MM.1S (cell line): Measurements from ENCODE around the gene SH3RF3.
"Not testable (repeated sequence)": the region's sequence is repeated elsewhere in the genome, so short reads cannot be mapped to it uniquely, and the experiment has no call there.

Experiments
- DNase-seq: peaks from one replicate; pipeline ENCODE4 v3.0.0-alpha.2; 2015
- H2AFZ ChIP-seq: fragments of 300-600 bp; sonication (generic); 2 replicates; pipeline ENCODE4 v1.6.0; 2016; ENCODE audit warnings: antibody characterized with exemption, low read length
- H3F3A ChIP-seq: fragments of 300-600 bp; sonication (generic); 2 replicates; pipeline ENCODE4 v1.6.1; 2016; ENCODE audit warnings: mild to moderate bottlenecking, antibody characterized with exemption, low read length, moderate library complexity, mixed read lengths; ENCODE audit not compliant: insufficient read depth
- H3K27ac ChIP-seq: fragments of 300-600 bp; sonication (generic); 2 replicates; pipeline ENCODE4 v1.5.1; 2016; ENCODE audit warnings: mild to moderate bottlenecking, low read length
- H3K27me3 ChIP-seq: fragments of 300-600 bp; sonication (generic); replicated peaks from 2 replicates; pipeline ENCODE4 v1.6.0; 2016; ENCODE audit warnings: low read length; ENCODE audit not compliant: insufficient read depth
- H3K36me3 ChIP-seq: fragments of 300-600 bp; sonication (generic); replicated peaks from 2 replicates; pipeline ENCODE4 v1.6.1; 2016; ENCODE audit warnings: mild to moderate bottlenecking, low read length, mixed read lengths; ENCODE audit not compliant: insufficient read depth
- H3K4me1 ChIP-seq: fragments of 300-600 bp; sonication (generic); 2 replicates; pipeline ENCODE4 v1.6.1; 2016; ENCODE audit warnings: low read length, mixed read lengths
- H3K4me2 ChIP-seq: fragments of 300-600 bp; sonication (generic); 2 replicates; pipeline ENCODE4 v1.6.0; 2016; ENCODE audit warnings: low read depth, low read length
- H3K4me3 ChIP-seq: fragments of 300-600 bp; sonication (generic); 2 replicates; pipeline ENCODE4 v1.5.1; 2016; ENCODE audit warnings: low read length, mixed read lengths
- H3K79me2 ChIP-seq: fragments of 300-600 bp; sonication (generic); 2 replicates; pipeline ENCODE4 v1.6.1; 2016; ENCODE audit warnings: mixed run types, low read length, mixed read lengths
- H3K9ac ChIP-seq: fragments of 300-600 bp; sonication (generic); 2 replicates; pipeline ENCODE4 v1.6.1; 2016; ENCODE audit warnings: low read length, mixed read lengths
- H3K9me2 ChIP-seq: fragments of 300-600 bp; sonication (generic); replicated peaks from 2 replicates; pipeline ENCODE4 v1.6.1; 2016; ENCODE audit warnings: mild to moderate bottlenecking, low read length, mixed read lengths; ENCODE audit not compliant: insufficient read depth
- H3K9me3 ChIP-seq: fragments of 300-600 bp; sonication (generic); replicated peaks from 2 replicates; pipeline ENCODE4 v1.6.1; 2016; ENCODE audit warnings: mild to moderate bottlenecking, low read length, mixed read lengths; ENCODE audit not compliant: insufficient read depth
- H4K20me1 ChIP-seq: fragments of 300-600 bp; sonication (generic); 2 replicates; pipeline ENCODE4 v1.6.1; 2016; ENCODE audit warnings: mild to moderate bottlenecking, low read length, moderate library complexity, mixed read lengths; ENCODE audit not compliant: insufficient read depth
- EZH2 ChIP-seq: fragments of 300-600 bp; sonication (generic); optimal IDR thresholded peaks from 2 replicates; pipeline ENCODE3; 2017; ENCODE audit warnings: low read depth, mild to moderate bottlenecking, antibody characterized with exemption, low read length, mixed read lengths
- EZH2phosphoT487 ChIP-seq: fragments of 300-600 bp; sonication (generic); IDR thresholded peaks from 2 replicates; pipeline ENCODE4 v1.6.1; 2018; ENCODE audit warnings: antibody characterized with exemption, low read length
- TF ChIP-seq, protein P1 (sequence below): fragments of 300-600 bp; sonication (generic); IDR thresholded peaks from 2 replicates; pipeline ENCODE4 v1.5.1; 2016; ENCODE audit warnings: antibody characterized with exemption, low read length, mixed read lengths

SH3RF3 gene

GRCh38 chr2:109109342-109109741 is 19.7 kb upstream of the SH3RF3 start:
- H3F3A ChIP-seq = no peaks in the 10 kb centered on the region
- no peak overlapping the region for H3K4me3 ChIP-seq
- H3K79me2 ChIP-seq = no peaks in the 10 kb centered on the region
- TF ChIP-seq, protein P1, sequence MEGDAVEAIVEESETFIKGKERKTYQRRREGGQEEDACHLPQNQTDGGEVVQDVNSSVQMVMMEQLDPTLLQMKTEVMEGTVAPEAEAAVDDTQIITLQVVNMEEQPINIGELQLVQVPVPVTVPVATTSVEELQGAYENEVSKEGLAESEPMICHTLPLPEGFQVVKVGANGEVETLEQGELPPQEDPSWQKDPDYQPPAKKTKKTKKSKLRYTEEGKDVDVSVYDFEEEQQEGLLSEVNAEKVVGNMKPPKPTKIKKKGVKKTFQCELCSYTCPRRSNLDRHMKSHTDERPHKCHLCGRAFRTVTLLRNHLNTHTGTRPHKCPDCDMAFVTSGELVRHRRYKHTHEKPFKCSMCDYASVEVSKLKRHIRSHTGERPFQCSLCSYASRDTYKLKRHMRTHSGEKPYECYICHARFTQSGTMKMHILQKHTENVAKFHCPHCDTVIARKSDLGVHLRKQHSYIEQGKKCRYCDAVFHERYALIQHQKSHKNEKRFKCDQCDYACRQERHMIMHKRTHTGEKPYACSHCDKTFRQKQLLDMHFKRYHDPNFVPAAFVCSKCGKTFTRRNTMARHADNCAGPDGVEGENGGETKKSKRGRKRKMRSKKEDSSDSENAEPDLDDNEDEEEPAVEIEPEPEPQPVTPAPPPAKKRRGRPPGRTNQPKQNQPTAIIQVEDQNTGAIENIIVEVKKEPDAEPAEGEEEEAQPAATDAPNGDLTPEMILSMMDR = no peak
- TF ChIP-seq EZH2phosphoT487 = no peak
- TF ChIP-seq EZH2 = no peak
- no peaks in the 10 kb centered on the region for H3K9me3 ChIP-seq
- no peaks in the 10 kb centered on the region for H3K27me3 ChIP-seq
- H2AFZ ChIP-seq = no peak overlapping the region
- H3K4me2 ChIP-seq = no peak overlapping the region
- no peaks in the 10 kb centered on the region for H3K9me2 ChIP-seq
- no peak overlapping the region for H3K27ac ChIP-seq
- H3K9ac ChIP-seq = no peak overlapping the region
- H3K36me3 ChIP-seq = no peaks in the 10 kb centered on the region
- no peaks in the 10 kb centered on the region for H4K20me1 ChIP-seq
- H3K4me1 ChIP-seq = no peaks in the 10 kb centered on the region
- DNase-seq = no peak

DNA sequence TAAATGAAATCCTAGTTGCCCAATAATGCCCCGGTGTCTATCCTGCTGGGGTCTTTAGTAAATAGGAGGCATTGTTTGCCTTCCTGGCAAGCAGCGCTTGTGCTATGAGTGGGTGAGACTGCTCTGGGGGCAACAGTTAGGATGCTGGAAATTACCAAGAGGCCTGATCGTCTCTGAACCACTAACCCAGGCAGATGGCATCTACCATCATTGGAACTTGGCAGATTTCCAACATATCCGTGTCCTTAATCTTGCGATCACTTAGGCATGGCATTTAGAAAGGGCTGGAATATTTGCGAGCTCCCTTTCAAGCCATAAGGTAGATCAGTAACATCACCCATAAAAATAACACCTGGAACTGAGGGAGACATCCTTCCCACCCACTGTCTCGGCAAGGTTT is 18.8 kb upstream of the SH3RF3 start:
- no peaks in the 10 kb centered on the region for H3K79me2 ChIP-seq
- H3K27me3 ChIP-seq = no peaks in the 10 kb centered on the region
- H3K4me1 ChIP-seq = no peaks in the 10 kb centered on the region
- H3K9me3 ChIP-seq = no peaks in the 10 kb centered on the region
- no peaks in the 10 kb centered on the region for H3F3A ChIP-seq
- H3K27ac ChIP-seq = no peak overlapping the region
- no peak for TF ChIP-seq EZH2phosphoT487
- TF ChIP-seq, protein P1 = no peak
- H4K20me1 ChIP-seq = no peaks in the 10 kb centered on the region
- H3K4me2 ChIP-seq = no peak overlapping the region
- DNase-seq = no peak
- H3K9me2 ChIP-seq = no peaks in the 10 kb centered on the region
- H3K9ac ChIP-seq = no peak overlapping the region
- no peak overlapping the region for H3K4me3 ChIP-seq
- no peak overlapping the region for H2AFZ ChIP-seq
- no peaks in the 10 kb centered on the region for H3K36me3 ChIP-seq

GRCh38 chr2:109117181-109117580 is 11.8 kb upstream of the SH3RF3 start:
- not testable (repeated sequence) for H3K4me2 ChIP-seq, H3K36me3 ChIP-seq, H3K27ac ChIP-seq, H3K27me3 ChIP-seq, H3F3A ChIP-seq, H3K9me2 ChIP-seq, H3K4me1 ChIP-seq, H3K9ac ChIP-seq, H3K9me3 ChIP-seq, H4K20me1 ChIP-seq, H3K79me2 ChIP-seq, H3K4me3 ChIP-seq, H2AFZ ChIP-seq, DNase-seq

- H3K27me3 ChIP-seq = no peaks in the 10 kb centered on the region
- H3K27ac ChIP-seq = no peak overlapping the region
- H3K4me3 ChIP-seq = no peak overlapping the region
- no peak for TF ChIP-seq EZH2phosphoT487
- TF ChIP-seq EZH2 = no peak
- TF ChIP-seq, protein P1 = no peak
- H3F3A ChIP-seq = no peaks in the 10 kb centered on the region
- H3K9ac ChIP-seq = no peak overlapping the region
- H3K79me2 ChIP-seq = no peaks in the 10 kb centered on the region
- H3K36me3 ChIP-seq = no peaks in the 10 kb centered on the region
- H3K9me2 ChIP-seq = no peaks in the 10 kb centered on the region
- H4K20me1 ChIP-seq = no peaks in the 10 kb centered on the region
- H3K4me2 ChIP-seq = no peak overlapping the region
- H3K9me3 ChIP-seq = no peaks in the 10 kb centered on the region
- no peaks in the 10 kb centered on the region for H3K4me1 ChIP-seq
- no peak overlapping the region for H2AFZ ChIP-seq
- no peak for DNase-seq
These were observed 11.2 kb upstream of the SH3RF3 start for GRCh38 chr2:109117780-109118179.
